Measurements from ENCODE around the gene OR2W3. TPM values are rescaled to one million over a fixed set of nuclear protein-coding genes. Genes with fewer than 3 reads are reported as not detected.

Gene OR2W3
- total and polyA plus RNA-seq, 7 experiments from 2014 or later: 0.31 to 0.83 TPM; not detected in 5

DNA sequence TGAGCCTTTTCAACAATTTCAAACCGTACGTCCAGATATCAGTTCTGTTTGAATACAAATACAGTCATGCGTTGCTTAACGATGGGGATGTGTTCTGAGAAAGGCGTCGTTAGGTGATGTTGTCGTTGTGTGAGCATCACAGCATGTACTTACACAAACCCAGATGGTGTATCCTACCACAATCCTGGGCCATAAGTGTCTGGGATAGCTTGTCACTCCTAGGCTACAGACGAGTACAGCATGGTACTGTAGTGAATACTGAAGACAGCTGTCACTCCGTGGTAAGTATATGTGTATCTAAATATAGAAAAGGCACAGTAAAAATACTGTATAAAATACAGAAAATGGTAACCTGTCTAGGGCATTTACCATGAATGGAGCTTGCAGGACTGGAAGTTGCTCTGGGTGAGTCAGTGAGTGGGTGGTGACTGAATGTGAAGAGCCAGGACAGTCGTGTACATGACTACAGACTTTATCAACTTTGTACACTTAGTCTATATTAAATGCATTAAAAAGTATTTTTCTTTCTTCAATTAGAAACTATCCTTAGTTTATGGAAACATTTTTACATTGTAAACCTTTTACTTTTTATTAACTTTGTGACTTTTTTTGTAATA lies 10.5 kb upstream of the OR2W3 start:
- no peaks in the 10 kb centered on the region for H3K4me1 Mint-ChIP-seq
- CTCF ChIA-PET: no interaction called here

DNA sequence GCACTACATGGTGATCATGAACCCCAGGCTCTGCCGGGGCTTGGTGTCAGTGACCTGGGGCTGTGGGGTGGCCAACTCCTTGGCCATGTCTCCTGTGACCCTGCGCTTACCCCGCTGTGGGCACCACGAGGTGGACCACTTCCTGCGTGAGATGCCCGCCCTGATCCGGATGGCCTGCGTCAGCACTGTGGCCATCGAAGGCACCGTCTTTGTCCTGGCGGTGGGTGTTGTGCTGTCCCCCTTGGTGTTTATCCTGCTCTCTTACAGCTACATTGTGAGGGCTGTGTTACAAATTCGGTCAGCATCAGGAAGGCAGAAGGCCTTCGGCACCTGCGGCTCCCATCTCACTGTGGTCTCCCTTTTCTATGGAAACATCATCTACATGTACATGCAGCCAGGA lies 589 bp downstream of the OR2W3 start:
- peaks cover 0 to 18% (median 3%) of the 10 kb centered on the region in 11 donors for H3K9me3 Mint-ChIP-seq
- no peaks in the 10 kb centered on the region for H3K36me3 ChIP-seq (ENCODE audit: control insufficient read depth in 2 of 3, insufficient read depth in 3 of 3, low read length in 3 of 3)
- peaks cover 0 to 22% (median 5%) of the 10 kb centered on the region in 5 donors for H3K27me3 Mint-ChIP-seq
- H3K4me1 Mint-ChIP-seq: no peaks in the 10 kb centered on the region
- H3K4me1 ChIP-seq (ENCODE audit: control insufficient read depth in 2 of 2, insufficient read depth in 2 of 2, low read length in 2 of 2): no peaks in the 10 kb centered on the region
- no peak for DNase-seq
- peaks cover 0 to 5% (median 0%) of the 10 kb centered on the region in 5 donors for H3K36me3 Mint-ChIP-seq
- no peak overlapping the region for H3K27ac ChIP-seq (ENCODE audit: low read depth, low read length)
- ChIA-PET CTCF (no interaction called here), POLR2A (no interaction called here)
- peak; percentile 36 for ATAC-seq
- H3K4me3 ChIP-seq (ENCODE audit: low read length): no peak overlapping the region
- no peak overlapping the region for H3K27ac Mint-ChIP-seq
- intact Hi-C loops (cut with micrococcal nuclease): no loop called here
- H3K4me3 Mint-ChIP-seq: no peak overlapping the region
- H3K27me3 ChIP-seq (ENCODE audit: control insufficient read depth in 2 of 2, insufficient read depth in 2 of 2, low read length in 2 of 2): no peaks in the 10 kb centered on the region
- H3K9me3 ChIP-seq (ENCODE audit: control insufficient read depth in 2 of 3, low read length in 3 of 3): no peaks in the 10 kb centered on the region

More for the DNA sequence above, 10.5 kb upstream of the OR2W3 start:
- no peak overlapping the region for H3K4me3 Mint-ChIP-seq
- no peaks in the 10 kb centered on the region for H3K9me3 ChIP-seq (ENCODE audit: control insufficient read depth in 2 of 3, low read length in 3 of 3)
- no peak for ATAC-seq
- H3K36me3 ChIP-seq (ENCODE audit: control insufficient read depth in 2 of 3, insufficient read depth in 3 of 3, low read length in 3 of 3): no peaks in the 10 kb centered on the region
- H3K27ac Mint-ChIP-seq: no peak overlapping the region
- no peaks in the 10 kb centered on the region for H3K4me1 ChIP-seq (ENCODE audit: control insufficient read depth in 2 of 2, insufficient read depth in 2 of 2, low read length in 2 of 2)
- H3K36me3 Mint-ChIP-seq: no peaks in the 10 kb centered on the region
- DNase-seq: no peak
- no peaks in the 10 kb centered on the region for H3K9me3 Mint-ChIP-seq
- no peak overlapping the region for H3K4me3 ChIP-seq (ENCODE audit: low read length)
- H3K27ac ChIP-seq (ENCODE audit: low read depth, low read length): no peak overlapping the region
- intact Hi-C loops (cut with micrococcal nuclease): no loop called here
- POLR2A ChIA-PET: interaction anchor here (0.6 kb wide), 1 partner anchor 14 kb away, joined by 4 read pairs; no protein-coding TSS in a partner anchor
- no peaks in the 10 kb centered on the region for H3K27me3 ChIP-seq (ENCODE audit: control insufficient read depth in 2 of 2, insufficient read depth in 2 of 2, low read length in 2 of 2)
- H3K27me3 Mint-ChIP-seq: peaks cover 0 to under 1% (median 0%) of the 10 kb centered on the region in 5 donors

DNA sequence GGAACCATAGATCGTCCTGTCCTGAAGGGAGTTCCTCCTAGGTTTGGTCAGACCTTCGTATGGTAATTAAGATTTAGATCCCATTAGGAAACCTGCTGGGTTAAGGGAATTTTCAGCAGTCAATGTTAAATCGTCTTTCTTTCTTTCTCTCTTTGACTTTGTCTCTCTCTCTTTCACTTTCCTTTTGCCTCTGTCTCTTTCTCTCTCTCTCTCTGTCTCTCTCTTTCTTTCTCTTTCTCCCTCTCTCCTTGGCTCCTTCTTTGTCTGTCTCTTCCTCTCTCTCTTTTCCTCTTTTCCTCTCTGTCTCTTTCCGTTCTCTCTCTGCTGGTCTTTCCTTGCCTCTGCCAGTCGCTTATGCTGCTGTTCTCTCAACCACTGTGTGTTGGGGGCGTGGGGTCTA lies 8.7 kb downstream of the OR2W3 start:
- H3K36me3 ChIP-seq (ENCODE audit: control insufficient read depth in 2 of 3, insufficient read depth in 3 of 3, low read length in 3 of 3): no peaks in the 10 kb centered on the region
- no peak overlapping the region for H3K27ac ChIP-seq (ENCODE audit: low read depth, low read length)
- Mint-ChIP-seq H3K4me1 (peaks cover 15 to 28% (median 19%) of the 10 kb centered on the region in 7 donors), H3K27me3 (no peaks in the 10 kb centered on the region), H3K36me3 (peaks cover 0 to 6% (median 0%) of the 10 kb centered on the region in 5 donors), H3K9me3 (peaks cover 0 to 26% (median 7%) of the 10 kb centered on the region in 11 donors), H3K4me3 (no peak overlapping the region), H3K27ac (peak overlapping the region in 1 of 9 donors; percentile 3)
- no peaks in the 10 kb centered on the region for H3K4me1 ChIP-seq (ENCODE audit: control insufficient read depth in 2 of 2, insufficient read depth in 2 of 2, low read length in 2 of 2)
- no peak for ATAC-seq
- no peak for DNase-seq
- no peak overlapping the region for H3K4me3 ChIP-seq (ENCODE audit: low read length)
- ChIA-PET CTCF (no interaction called here), POLR2A (no interaction called here)
- intact Hi-C loops (cut with micrococcal nuclease): no loop called here
- H3K27me3 ChIP-seq (ENCODE audit: control insufficient read depth in 2 of 2, insufficient read depth in 2 of 2, low read length in 2 of 2): no peaks in the 10 kb centered on the region
- H3K9me3 ChIP-seq (ENCODE audit: control insufficient read depth in 2 of 3, low read length in 3 of 3): peaks cover 0 to 3% (median 0%) of the 10 kb centered on the region in 3 experiments

DNA sequence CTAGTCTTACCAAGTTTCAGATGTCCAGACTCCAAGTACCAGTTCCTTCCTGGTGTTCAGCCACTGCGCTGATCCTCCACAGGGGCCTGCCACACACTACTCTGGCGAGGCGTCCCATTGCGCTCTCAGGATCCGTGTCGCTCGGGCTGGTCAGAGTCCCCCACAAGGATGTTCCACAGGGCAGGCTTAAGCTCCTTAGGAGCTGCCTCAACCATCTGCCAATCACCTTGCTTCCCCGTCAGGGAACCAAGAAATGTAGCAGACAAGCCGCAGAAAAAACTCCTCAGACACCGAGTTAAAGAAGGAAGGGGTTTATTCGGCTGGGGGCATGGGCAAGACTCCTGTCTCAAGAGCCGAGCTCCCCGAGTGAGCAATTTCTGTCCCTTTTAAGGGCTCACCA lies 9.8 kb downstream of the OR2W3 start:
- Histone ChIP-seq H3K9me3 (ENCODE audit: control insufficient read depth in 2 of 3, low read length in 3 of 3) (peaks cover 0 to 3% (median 0%) of the 10 kb centered on the region in 3 experiments), H3K36me3 (ENCODE audit: control insufficient read depth in 2 of 3, insufficient read depth in 3 of 3, low read length in 3 of 3) (no peaks in the 10 kb centered on the region), H3K27me3 (ENCODE audit: control insufficient read depth in 2 of 2, insufficient read depth in 2 of 2, low read length in 2 of 2) (no peaks in the 10 kb centered on the region), H3K4me3 (ENCODE audit: low read length) (no peak overlapping the region), H3K27ac (ENCODE audit: low read depth, low read length) (no peak overlapping the region), H3K4me1 (ENCODE audit: control insufficient read depth in 2 of 2, insufficient read depth in 2 of 2, low read length in 2 of 2) (no peaks in the 10 kb centered on the region)
- POLR2A ChIA-PET: no interaction called here
- no peak for ATAC-seq
- H3K27me3 Mint-ChIP-seq: no peaks in the 10 kb centered on the region
- peaks cover 0 to 6% (median 0%) of the 10 kb centered on the region in 5 donors for H3K36me3 Mint-ChIP-seq
- peaks cover 15 to 28% (median 19%) of the 10 kb centered on the region in 7 donors for H3K4me1 Mint-ChIP-seq
- DNase-seq: no peak
- H3K27ac Mint-ChIP-seq: peak overlapping the region in 2 of 9 donors; percentile 63 to 80
- intact Hi-C loops (cut with micrococcal nuclease): loop anchor here in 1 of 2 donors (5.0 kb wide), 1 partner anchor 48 kb away; the partner anchor contains the start of gene TRIM58
- CTCF ChIA-PET: no interaction called here
- H3K9me3 Mint-ChIP-seq: peaks cover 0 to 26% (median 7%) of the 10 kb centered on the region in 11 donors
- H3K4me3 Mint-ChIP-seq: peak overlapping the region in 7 of 10 donors; percentile 18 to 90 (median 70)

DNA sequence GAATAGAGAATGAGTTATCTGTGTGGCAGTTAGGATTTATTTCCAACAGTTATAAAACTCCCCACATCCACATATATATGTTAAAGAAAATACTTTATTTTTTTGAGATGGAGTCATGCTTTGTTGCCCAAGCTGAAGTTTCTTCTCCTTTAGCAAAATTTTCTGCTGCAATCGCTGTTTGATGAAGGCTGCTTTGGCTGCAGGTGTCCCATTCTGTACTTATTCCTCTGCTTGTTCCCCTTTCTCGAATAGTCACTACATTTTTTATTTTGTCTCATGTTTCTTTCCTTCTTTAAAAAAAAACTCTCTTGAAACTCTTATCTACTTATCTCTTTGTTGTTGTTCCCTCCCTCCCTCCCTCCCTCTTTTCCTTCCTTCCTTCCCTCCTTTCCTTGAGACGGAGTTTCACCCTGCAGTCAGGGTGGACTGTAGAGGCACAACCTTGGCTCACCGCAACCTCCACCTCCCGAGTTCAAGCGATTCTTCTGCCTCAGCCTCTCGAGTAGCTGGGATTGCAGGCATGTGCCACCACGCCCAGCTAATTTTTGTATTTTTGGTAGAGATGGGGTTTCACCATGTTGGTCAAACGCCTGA lies 10.6 kb downstream of the OR2W3 start:
- H3K4me3 ChIP-seq (ENCODE audit: low read length): peak overlapping the region; percentile 36
- H3K27me3 ChIP-seq (ENCODE audit: control insufficient read depth in 2 of 2, insufficient read depth in 2 of 2, low read length in 2 of 2): no peaks in the 10 kb centered on the region
- H3K4me1 ChIP-seq (ENCODE audit: control insufficient read depth in 2 of 2, insufficient read depth in 2 of 2, low read length in 2 of 2): no peaks in the 10 kb centered on the region
- peaks cover 0 to 26% (median 7%) of the 10 kb centered on the region in 11 donors for H3K9me3 Mint-ChIP-seq
- peak overlapping the region; percentile 74 to 92 (median 80) for H3K27ac Mint-ChIP-seq
- H3K27me3 Mint-ChIP-seq: no peaks in the 10 kb centered on the region
- H3K9me3 ChIP-seq (ENCODE audit: control insufficient read depth in 2 of 3, low read length in 3 of 3): peaks cover 0 to 3% (median 0%) of the 10 kb centered on the region in 3 experiments
- ChIA-PET CTCF (no interaction called here), POLR2A (no interaction called here)
- H3K36me3 ChIP-seq (ENCODE audit: control insufficient read depth in 2 of 3, insufficient read depth in 3 of 3, low read length in 3 of 3): no peaks in the 10 kb centered on the region
- peak overlapping the region; percentile 7 for H3K27ac ChIP-seq (ENCODE audit: low read depth, low read length)
- peak overlapping the region; percentile 81 to 90 (median 85) for H3K4me3 Mint-ChIP-seq
- peaks cover 0 to 6% (median 0%) of the 10 kb centered on the region in 5 donors for H3K36me3 Mint-ChIP-seq
- intact Hi-C loops (cut with micrococcal nuclease): loop anchor here in 1 of 2 donors (2.0 to 5.0 kb wide), 2 partner anchors 31 to 49 kb away; partner anchors contain the start of gene TRIM58
- peaks cover 15 to 28% (median 19%) of the 10 kb centered on the region in 7 donors for H3K4me1 Mint-ChIP-seq
- ATAC-seq (peak; percentile 32), DNase-seq (no peak)

DNA sequence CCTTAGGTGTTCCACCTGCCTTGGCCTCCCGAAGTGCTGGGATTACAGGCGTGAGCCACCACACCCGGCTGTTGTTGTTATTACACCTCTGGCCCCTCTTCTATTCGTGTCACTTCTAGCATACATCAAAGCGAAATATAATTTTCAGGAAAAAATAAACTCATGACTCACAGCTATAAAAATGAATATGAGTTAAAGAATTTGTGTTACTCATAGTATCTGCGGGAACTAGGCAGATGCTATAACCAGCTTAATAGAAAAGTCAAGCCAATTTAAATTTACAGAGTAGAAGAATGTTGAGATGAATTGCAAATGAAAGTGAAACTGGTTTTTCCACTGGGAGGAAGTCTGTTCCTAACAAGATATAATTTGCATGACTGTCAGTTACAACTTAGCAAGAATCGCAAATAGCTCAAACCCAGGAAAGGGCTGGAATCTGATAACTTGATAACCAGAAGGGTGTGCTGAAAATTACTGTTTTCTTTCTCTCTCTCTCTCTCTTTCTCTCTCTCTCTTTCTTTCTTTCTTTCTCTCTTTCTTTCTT lies 11.2 kb downstream of the OR2W3 start:
- Mint-ChIP-seq H3K9me3 (peaks cover 0 to 26% (median 7%) of the 10 kb centered on the region in 11 donors), H3K4me1 (peaks cover 15 to 28% (median 19%) of the 10 kb centered on the region in 7 donors), H3K36me3 (peaks cover 0 to 6% (median 0%) of the 10 kb centered on the region in 5 donors), H3K4me3 (peak overlapping the region; percentile 81 to 90 (median 85)), H3K27ac (peak overlapping the region; percentile 74 to 92 (median 80)), H3K27me3 (no peaks in the 10 kb centered on the region)
- intact Hi-C loops (cut with micrococcal nuclease): loop anchor here in 1 of 2 donors (2.0 to 5.0 kb wide), 2 partner anchors 30 to 49 kb away; partner anchors contain the start of gene TRIM58
- CTCF ChIA-PET: no interaction called here
- no peaks in the 10 kb centered on the region for H3K36me3 ChIP-seq (ENCODE audit: control insufficient read depth in 2 of 3, insufficient read depth in 3 of 3, low read length in 3 of 3)
- POLR2A ChIA-PET: no interaction called here
- peaks cover 0 to 3% (median 0%) of the 10 kb centered on the region in 3 experiments for H3K9me3 ChIP-seq (ENCODE audit: control insufficient read depth in 2 of 3, low read length in 3 of 3)
- no peaks in the 10 kb centered on the region for H3K27me3 ChIP-seq (ENCODE audit: control insufficient read depth in 2 of 2, insufficient read depth in 2 of 2, low read length in 2 of 2)
- DNase-seq (peak in 5 of 9 donors; percentile 4 to 15 (median 7)), ATAC-seq (peak; percentile 54)
- no peaks in the 10 kb centered on the region for H3K4me1 ChIP-seq (ENCODE audit: control insufficient read depth in 2 of 2, insufficient read depth in 2 of 2, low read length in 2 of 2)
- H3K27ac ChIP-seq (ENCODE audit: low read depth, low read length): peak overlapping the region; percentile 7
- peak overlapping the region; percentile 36 for H3K4me3 ChIP-seq (ENCODE audit: low read length)

Data from naive thymus-derived CD4-positive, alpha-beta T cell (primary cell).